HG03196 (cell line): ENCODE results near the gene FRMD4A.

Experiments
- ATAC-seq: cut with Tn5 transposase; IDR thresholded peaks from one replicate; pipeline ENCODE4 v1.9.1; 2021; ENCODE audit not compliant: unreplicated experiment

Gene FRMD4A

GRCh38 chr10:14340051-14340744, 9.5 kb upstream of the FRMD4A start:
- no peak for ATAC-seq

DNA sequence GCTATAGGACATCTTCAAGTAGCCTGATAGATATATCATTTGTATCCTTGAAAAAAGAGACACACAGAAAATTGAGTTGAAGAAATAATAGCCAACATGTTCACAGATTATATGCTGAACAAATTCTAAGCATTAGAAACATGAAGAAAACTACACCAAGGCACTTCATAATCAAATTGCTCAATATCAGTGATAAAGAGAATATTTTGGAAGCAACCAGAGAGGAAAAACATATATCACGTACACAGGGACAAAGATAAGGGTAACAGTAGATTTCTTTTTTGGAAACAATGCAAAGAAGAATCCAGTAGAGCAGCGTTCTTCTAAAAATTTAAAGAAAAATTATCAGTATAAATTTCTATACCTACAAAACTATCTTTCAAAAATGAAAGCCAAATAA, 6.0 kb upstream of the FRMD4A start:
- ATAC-seq = no peak

GRCh38 chr10:14334771-14335170, 4.0 kb upstream of the FRMD4A start:
- ATAC-seq = no peak

GRCh38 chr10:14333606-14334005, 2.9 kb upstream of the FRMD4A start:
- no peak for ATAC-seq

DNA sequence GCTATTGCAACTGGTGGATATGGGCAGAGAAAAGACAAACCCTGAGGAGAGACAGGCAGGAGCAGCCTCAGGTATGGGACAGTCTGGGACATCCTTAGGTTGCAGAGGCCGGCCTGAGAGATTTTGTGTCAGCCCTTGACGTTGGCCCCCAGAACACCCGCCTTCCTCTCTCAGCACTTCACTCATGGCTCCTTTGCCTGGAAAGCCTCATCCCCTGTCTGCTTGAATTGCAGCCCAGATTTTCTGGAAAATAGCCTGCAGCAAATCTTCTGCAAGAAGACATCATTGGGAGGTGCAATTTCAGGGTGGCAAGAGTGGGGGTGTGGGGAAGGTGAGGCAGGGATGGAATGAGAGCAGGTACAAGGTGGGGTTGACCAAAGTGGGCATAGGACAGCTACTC, 2.2 kb upstream of the FRMD4A start:
- no peak for ATAC-seq

DNA sequence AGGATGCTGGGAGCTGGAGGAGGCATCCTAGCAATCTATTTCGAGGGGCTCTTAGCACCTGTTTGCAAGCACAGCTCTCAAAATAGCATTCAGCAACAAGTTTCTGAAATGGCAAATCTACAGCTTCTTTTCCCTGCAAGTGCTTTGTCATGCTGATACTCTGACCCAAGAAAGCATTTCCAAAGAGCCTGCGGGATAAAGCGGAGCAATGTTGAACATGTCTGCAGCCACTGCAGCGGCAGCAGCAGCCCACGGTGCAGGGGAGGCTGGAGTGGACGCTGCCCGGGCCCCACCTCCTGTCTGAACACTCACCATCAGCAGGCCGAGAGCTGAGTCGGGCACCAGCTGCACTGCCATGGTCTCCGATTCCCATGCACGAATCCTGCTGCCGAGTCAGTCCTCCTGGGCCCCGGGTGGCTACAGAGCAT, 964 bp downstream of the FRMD4A start:
- no peak for ATAC-seq

DNA sequence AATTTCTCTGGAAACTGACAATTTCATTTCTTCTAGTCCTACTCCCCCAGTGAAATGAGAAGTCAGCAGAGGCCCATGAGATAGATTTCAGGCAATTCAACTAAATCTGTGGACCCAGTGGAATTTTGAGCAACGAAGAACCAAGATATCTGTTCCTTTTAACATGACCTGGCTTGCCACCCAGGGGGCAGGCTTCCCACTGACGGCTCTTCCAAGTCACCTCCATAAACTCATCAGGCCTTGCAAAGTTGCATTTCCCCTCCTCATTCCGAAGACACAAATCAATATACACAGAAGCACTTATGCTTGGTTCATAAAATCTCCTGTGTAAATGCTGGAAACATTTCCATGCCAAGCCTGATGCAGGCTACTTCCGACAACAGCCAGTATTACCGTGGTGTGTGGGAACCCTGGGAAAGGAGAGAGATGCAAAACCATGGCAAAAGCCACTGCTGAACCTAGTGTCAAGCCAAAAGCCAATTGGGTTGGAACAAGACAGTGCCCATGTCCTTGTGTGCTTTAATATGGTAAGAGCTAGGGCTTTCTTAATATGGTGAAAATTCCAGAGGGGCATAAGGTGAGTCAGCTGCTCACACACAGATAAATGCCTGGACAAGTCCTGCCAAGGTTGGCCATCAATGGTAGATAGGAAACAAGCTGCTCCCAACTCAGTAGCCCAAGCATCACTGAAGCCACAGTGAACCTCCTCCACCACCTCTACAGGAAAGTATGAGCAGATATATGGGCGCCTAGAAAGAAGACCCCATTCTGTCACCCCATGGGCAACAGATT, 1.6 kb downstream of the FRMD4A start:
- ATAC-seq = no peak

DNA sequence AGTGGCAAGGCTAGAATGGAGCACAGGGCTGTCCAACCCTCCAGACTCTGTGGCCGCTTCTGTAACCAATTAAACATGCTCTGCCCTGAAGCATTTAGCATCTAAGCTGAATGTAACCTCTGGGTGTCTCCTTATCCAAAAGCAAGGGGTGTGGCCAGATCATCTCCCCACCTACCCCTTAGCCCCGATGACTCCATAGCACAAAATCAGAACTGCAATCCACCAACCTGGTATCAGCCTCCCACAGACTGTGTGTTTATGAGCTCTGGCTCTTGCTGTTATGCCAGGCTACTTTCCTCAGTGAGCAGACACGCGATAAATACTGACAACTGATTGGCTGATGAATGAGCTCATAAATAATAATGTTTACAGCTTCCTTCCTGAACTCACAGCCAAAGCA, 3.2 kb downstream of the FRMD4A start:
- no peak for ATAC-seq

GRCh38 chr10:14326581-14326980, 4.1 kb downstream of the FRMD4A start:
- ATAC-seq = no peak

GRCh38 chr10:14325325-14325955, 5.3 kb downstream of the FRMD4A start:
- ATAC-seq = no peak

DNA sequence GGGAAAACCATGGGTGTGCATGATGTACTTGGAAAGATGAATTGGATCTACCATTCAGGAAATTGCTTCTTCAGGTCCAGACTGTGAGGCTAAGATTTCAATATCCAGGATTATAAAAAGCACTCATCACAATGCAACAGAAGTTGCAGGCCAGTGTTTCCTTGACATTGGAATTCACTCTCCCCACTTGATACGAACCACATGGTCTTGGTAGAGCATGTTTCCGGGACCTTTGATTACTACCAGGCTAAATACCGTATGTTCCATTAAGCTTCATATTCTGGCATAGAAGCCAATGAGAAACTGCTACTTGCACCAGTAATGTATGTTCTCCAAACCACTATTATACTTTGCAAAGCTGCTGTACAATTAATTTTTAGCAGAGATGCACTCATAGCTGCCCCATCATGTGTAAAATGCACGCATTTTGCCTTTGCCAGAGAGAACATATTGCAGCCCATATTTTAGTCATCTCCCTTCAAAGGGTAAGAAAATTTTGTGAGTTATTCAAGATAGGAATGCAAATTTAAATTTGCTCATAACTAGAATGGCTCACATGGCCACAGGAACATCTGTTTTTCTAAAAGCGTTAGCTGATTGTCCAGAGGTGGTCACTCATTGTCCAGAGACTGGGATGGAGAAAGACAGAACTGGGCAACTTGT, 8.1 kb downstream of the FRMD4A start:
- ATAC-seq = no peak

DNA sequence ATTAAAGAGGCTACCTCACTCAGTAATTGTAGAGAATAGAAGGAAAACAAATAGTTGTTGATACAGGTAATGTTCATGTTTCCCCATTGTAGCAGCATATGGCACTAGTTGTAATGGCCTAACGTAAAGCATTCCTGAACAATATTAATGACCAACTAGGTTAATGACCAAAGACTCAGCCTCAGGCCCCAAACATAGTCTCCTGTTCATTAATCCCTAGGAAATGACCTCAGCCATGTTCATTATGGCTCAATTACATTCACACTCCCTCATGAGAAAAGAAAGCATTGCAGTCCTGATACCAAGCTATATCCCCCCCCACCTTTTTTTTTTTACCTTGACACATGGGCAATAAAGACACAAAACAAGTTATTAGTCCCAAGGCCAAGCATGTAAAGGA, 12.7 kb downstream of the FRMD4A start:
- no peak for ATAC-seq

GRCh38 chr10:14312014-14312413, 18.7 kb downstream of the FRMD4A start:
- ATAC-seq = no peak

DNA sequence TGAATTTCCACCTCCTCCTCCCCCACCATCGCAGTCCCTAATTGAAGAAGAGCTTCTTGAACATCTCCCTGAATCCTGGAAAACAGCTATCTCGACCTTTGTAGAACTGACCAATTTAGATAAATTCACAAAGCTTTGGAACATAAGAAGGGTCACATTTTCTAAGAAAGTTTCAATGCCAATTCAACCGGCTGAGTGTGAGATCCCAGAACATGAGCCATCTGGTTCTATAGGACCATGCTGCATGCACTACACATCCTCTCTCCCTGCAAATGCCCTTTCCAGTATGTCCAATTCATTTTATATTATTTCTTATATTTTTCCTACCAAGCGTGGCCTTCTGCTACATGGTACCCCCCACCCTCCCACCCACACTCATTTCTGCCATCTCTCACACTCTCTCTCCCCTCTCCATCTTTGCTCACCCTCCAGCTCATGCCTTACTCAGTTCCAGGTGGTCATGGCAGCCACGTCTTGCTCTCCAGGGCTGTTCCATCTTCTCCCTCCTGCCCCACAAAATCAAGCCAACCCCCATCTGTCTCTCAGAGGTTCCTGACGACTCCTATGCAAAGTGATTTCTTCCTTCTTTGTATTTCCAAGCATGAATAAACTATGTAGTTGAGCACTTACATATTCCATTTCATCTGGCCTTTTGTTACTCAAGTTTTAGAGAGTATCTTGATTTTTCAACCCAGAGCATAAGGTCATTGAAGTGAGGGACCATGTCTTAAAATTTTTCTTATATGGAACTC, 19.3 kb downstream of the FRMD4A start:
- no peak for ATAC-seq

DNA sequence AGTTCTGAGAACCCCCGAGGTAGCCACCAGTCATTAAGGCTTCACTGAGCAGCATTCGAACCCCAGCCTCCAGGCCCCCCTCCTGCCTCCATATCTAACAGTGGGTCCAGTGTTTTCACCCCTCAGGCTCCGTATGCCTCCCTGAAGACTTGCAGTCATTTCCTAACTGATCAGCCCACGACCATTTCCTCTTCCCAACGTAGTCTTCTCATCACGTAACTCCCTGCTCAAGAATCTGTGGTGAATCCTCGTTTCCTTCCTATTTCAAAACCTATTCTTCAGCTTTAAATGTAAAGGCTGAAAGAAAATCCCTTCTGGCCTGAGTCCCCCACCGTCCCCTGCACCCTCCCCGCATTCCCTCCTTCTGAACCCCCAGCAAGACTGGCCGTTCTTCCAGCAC, 21.1 kb downstream of the FRMD4A start:
- no peak for ATAC-seq

DNA sequence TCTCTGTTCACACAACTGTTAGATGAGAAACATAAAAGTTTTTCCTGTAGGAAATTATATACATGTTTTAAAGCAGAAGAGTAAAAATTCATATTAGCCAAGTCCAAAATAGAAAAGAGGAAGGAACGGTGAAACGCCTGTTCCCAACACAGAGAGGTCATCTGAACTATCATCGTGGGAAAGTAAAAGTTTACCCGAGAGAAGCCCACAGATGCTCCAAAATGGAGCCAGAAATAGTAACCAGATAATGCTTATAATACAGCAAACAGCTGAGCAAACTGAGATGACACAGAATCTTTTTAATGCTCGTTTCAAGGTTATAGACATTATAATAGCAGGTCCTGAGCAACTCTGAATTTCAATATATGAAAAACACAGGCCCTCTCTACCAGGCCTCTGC, 24.5 kb downstream of the FRMD4A start:
- no peak for ATAC-seq

DNA sequence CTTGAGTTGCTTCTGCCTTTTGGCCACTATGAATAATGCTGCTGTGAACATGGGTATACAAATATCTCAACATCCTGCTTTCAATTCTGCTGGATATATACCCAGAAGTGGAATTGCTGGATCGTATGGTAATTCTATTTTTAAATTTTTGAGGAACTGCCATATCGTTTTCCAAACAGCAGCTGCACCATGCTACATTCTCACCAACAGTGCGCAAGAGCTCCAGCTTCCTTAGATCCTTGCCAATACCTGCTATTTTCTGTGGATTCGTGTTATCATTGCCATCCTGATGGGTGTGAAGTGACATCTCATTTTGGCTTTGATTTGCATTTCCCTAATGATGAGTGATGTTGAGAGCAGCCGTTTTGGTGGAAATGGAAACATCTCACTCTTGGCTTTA, 26.7 kb downstream of the FRMD4A start:
- no peak for ATAC-seq

GRCh38 chr10:14302035-14302434, 28.7 kb downstream of the FRMD4A start:
- ATAC-seq = no peak

DNA sequence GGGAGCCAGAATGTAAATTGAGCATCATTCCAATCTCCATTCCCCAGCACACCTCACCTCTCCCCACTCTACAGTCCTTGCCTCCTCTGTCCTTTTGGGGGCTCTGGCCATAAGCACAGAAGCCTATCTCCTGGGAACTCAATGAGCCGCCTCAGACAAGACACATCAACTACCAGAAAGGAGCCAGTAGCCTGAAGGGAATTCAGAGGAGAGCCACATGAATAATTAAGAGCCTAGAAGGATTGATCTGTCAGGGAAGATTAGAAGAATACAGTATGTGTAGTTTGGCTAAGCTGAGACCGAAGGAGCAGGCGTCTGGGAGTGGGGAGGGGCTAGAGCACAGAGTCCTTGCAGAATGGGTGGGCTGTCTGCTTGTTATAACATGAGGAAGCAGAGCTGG, 31.2 kb downstream of the FRMD4A start:
- ATAC-seq = no peak

DNA sequence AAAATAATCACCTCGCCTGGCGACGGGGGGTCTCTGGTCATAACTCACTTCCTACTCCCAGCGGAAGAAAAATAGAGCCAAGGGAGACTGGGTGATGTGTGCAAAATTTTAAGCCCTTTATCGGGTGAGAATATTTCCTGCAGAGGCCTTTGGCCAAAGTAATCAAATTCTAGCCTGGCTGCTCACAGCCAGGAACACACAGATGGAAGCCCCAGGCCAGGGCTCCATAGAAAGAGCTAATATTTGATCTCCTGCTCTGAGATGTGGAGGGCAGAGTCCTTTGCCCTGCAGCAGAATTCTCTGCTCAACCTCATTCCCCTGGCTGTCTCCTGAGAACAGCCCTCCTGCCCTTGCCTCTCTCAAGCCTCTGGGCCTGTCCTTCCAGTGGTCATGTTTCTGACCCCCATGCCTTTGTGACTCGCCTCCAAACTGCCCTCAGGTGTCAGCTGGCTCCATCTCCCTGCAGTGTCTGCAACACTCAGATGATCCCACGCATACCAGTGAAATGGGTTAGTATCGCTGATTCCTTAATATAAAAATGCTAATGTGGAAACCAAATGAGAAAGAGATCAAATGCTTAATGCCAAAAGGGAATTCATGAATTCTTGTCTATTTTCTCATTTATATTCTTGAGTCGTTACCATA, 34.5 kb downstream of the FRMD4A start:
- ATAC-seq = no peak
